Measurements from ENCODE around the gene ANGPT4. TPM values are rescaled to one million over a fixed set of nuclear protein-coding genes. Genes with fewer than 3 reads are reported as not detected.

Gene ANGPT4
- total and polyA plus RNA-seq, 4 donors = 0.02 to 0.67 (median 0.65) TPM; not detected in 1

- H3K9ac ChIP-seq (ENCODE audit: insufficient read depth in 1 of 2, low read length in 2 of 2) = no peak overlapping the region
- 87 to 93% methylated on average over 4 of the region's 4 CpGs for WGBS, 2 donors
- no peak for TF ChIP-seq CTCF (IDR thresholded peaks at IDR 0.05; ENCODE audit: control extremely low read depth, extremely low read depth)
- no peaks in the 10 kb centered on the region for H3K4me1 ChIP-seq (ENCODE audit: control insufficient read depth in 5 of 5, insufficient read depth in 5 of 5, low read length in 5 of 5)
- ATAC-seq (ENCODE audit: insufficient read depth, low FRiP score) = no peak
- no peak for DNase-seq
- no peaks in the 10 kb centered on the region for H3K27me3 ChIP-seq (ENCODE audit: control insufficient read depth in 3 of 3, insufficient read depth in 3 of 3, low read length in 2 of 3)
- H3K9me3 ChIP-seq (ENCODE audit: control insufficient read depth in 4 of 4, insufficient read depth in 3 of 4, low read length in 3 of 4) = no peaks in the 10 kb centered on the region
- H3K27ac ChIP-seq (ENCODE audit: low read depth in 1 of 2, low read length in 1 of 2) = no peak overlapping the region
- H3K4me3 ChIP-seq = no peak overlapping the region
- H3K36me3 ChIP-seq (ENCODE audit: control insufficient read depth in 4 of 4, insufficient read depth in 4 of 4, low read length in 4 of 4) = no peaks in the 10 kb centered on the region
Observed at GRCh38 chr20:875115-875514, 41.0 kb downstream of the ANGPT4 start.

- no peaks in the 10 kb centered on the region for H3K27me3 ChIP-seq (ENCODE audit: control insufficient read depth in 3 of 3, insufficient read depth in 3 of 3, low read length in 2 of 3)
- H3K4me3 ChIP-seq = no peak overlapping the region
- no peak for DNase-seq
- no peaks in the 10 kb centered on the region for H3K4me1 ChIP-seq (ENCODE audit: control insufficient read depth in 5 of 5, insufficient read depth in 5 of 5, low read length in 5 of 5)
- TF ChIP-seq CTCF (IDR thresholded peaks at IDR 0.05; ENCODE audit: control extremely low read depth, extremely low read depth) = no peak
- no peak overlapping the region for H3K9ac ChIP-seq (ENCODE audit: insufficient read depth in 1 of 2, low read length in 2 of 2)
- WGBS, 2 donors = 82 to 86% methylated on average over 10 of the region's 10 CpGs
- no peaks in the 10 kb centered on the region for H3K36me3 ChIP-seq (ENCODE audit: control insufficient read depth in 4 of 4, insufficient read depth in 4 of 4, low read length in 4 of 4)
- H3K27ac ChIP-seq (ENCODE audit: low read depth in 1 of 2, low read length in 1 of 2) = no peak overlapping the region
- ATAC-seq (ENCODE audit: insufficient read depth, low FRiP score) = no peak
- H3K9me3 ChIP-seq (ENCODE audit: control insufficient read depth in 4 of 4, insufficient read depth in 3 of 4, low read length in 3 of 4) = no peaks in the 10 kb centered on the region
Observed at GRCh38 chr20:873875-874607, 42.1 kb downstream of the ANGPT4 start.

GRCh38 chr20:872855-873520 is 43.1 kb downstream of the ANGPT4 start:
- DNase-seq (no peak), ATAC-seq (ENCODE audit: insufficient read depth, low FRiP score) (no peak)
- H3K27me3 ChIP-seq (ENCODE audit: control insufficient read depth in 3 of 3, insufficient read depth in 3 of 3, low read length in 2 of 3) = no peaks in the 10 kb centered on the region
- no peak overlapping the region for H3K27ac ChIP-seq (ENCODE audit: low read depth in 1 of 2, low read length in 1 of 2)
- no peaks in the 10 kb centered on the region for H3K9me3 ChIP-seq (ENCODE audit: control insufficient read depth in 4 of 4, insufficient read depth in 3 of 4, low read length in 3 of 4)
- H3K4me3 ChIP-seq = no peak overlapping the region
- WGBS, 2 donors = 64 to 72% methylated on average over 20 of the region's 20 CpGs
- H3K4me1 ChIP-seq (ENCODE audit: control insufficient read depth in 5 of 5, insufficient read depth in 5 of 5, low read length in 5 of 5) = no peaks in the 10 kb centered on the region
- no peak overlapping the region for H3K9ac ChIP-seq (ENCODE audit: insufficient read depth in 1 of 2, low read length in 2 of 2)
- TF ChIP-seq CTCF (IDR thresholded peaks at IDR 0.05; ENCODE audit: control extremely low read depth, extremely low read depth) = no peak
- H3K36me3 ChIP-seq (ENCODE audit: control insufficient read depth in 4 of 4, insufficient read depth in 4 of 4, low read length in 4 of 4) = no peaks in the 10 kb centered on the region
